Thyroid gland (tissue), 4 donors: ENCODE data around the gene UBE2Q1.

ENCODE experiments used
- CTCF ChIP-seq, 6 experiments: fragments of 200-600 bp in 3 of 6; fragments of 450-650 bp in 3 of 6; sonication (generic) in 3 of 6; IDR thresholded peaks; one replicate each; pipeline ENCODE4 v1.5.1; 2016 to 2019; ENCODE audit warnings: antibody characterized with exemption in 6 of 6, mild to moderate bottlenecking in 2 of 6, inconsistent platforms in 1 of 6, moderate library complexity in 1 of 6
- POLR2A ChIP-seq, 2 donors: fragments of 450-650 bp; IDR thresholded peaks; one replicate each; pipeline ENCODE4 v1.6.1; 2017; ENCODE audit warnings: antibody characterized with exemption in 2 of 2, mild to moderate bottlenecking in 2 of 2, moderate library complexity in 1 of 2

- no peak for TF ChIP-seq CTCF (IDR thresholded peaks at IDR 0.05)
- no peak for TF ChIP-seq POLR2A (IDR thresholded peaks at IDR 0.05)
These were observed 16.9 kb upstream of the UBE2Q1 start for GRCh38 chr1:154575147-154575927.
